ENCODE data around the gene EEFSEC. TPM values are rescaled to one million over a fixed set of nuclear protein-coding genes. Genes with fewer than 3 reads are reported as not detected.

The EEFSEC gene
- total RNA-seq, 4 donors from 2014 or later: 9.1 to 17.4 (median 15.8) TPM

GRCh38 chr3:128301186-128302023, 148.1 kb downstream of the EEFSEC start:
- intact Hi-C loops (cut with DNase I): no loop called here
- WGBS: 82% methylated on average over 7 of the region's 8 CpGs
- peaks cover 0 to 15% (median 0%) of the 10 kb centered on the region in 4 donors for H3K4me1 ChIP-seq
- peaks cover 0 to 5% (median 0%) of the 10 kb centered on the region in 4 donors for H3K36me3 ChIP-seq
- DNase-seq (ENCODE audit: extremely low spot score): no peak
- H3K27me3 ChIP-seq: no peaks in the 10 kb centered on the region
- no peak overlapping the region for H3K27ac ChIP-seq (replicated peaks in 1 of 4)
- H3K9me3 ChIP-seq: no peaks in the 10 kb centered on the region
- H3K4me3 ChIP-seq: no peak overlapping the region
- TF ChIP-seq CTCF (IDR thresholded peaks at IDR 0.05) (no peak), POLR2A (IDR thresholded peaks at IDR 0.05; ENCODE audit: low read depth) (no peak), POLR2AphosphoS5 (IDR thresholded peaks at IDR 0.05) (no peak), EP300 (IDR thresholded peaks at IDR 0.05) (no peak)

- TF ChIP-seq EP300 (IDR thresholded peaks at IDR 0.05) (no peak), POLR2AphosphoS5 (IDR thresholded peaks at IDR 0.05) (no peak)
- H3K36me3 ChIP-seq: peaks cover 0 to 14% (median 0%) of the 10 kb centered on the region in 4 donors
- no peak overlapping the region for H3K4me3 ChIP-seq
- no peak for DNase-seq (ENCODE audit: extremely low spot score)
- H3K27me3 ChIP-seq: no peaks in the 10 kb centered on the region
- no peaks in the 10 kb centered on the region for H3K9me3 ChIP-seq
- peaks cover 0 to 10% (median 0%) of the 10 kb centered on the region in 4 donors for H3K4me1 ChIP-seq
- intact Hi-C loops (cut with DNase I): no loop called here
- WGBS: 97% methylated on average over 2 of the region's 2 CpGs
- no peak overlapping the region for H3K27ac ChIP-seq (replicated peaks in 1 of 4)
These were observed 153.2 kb downstream of the EEFSEC start for GRCh38 chr3:128306481-128306880.

- Histone ChIP-seq H3K4me3 (no peak overlapping the region), H3K27ac (replicated peaks in 1 of 4) (no peak overlapping the region), H3K27me3 (no peaks in the 10 kb centered on the region), H3K4me1 (peaks cover 0 to 10% (median 0%) of the 10 kb centered on the region in 4 donors), H3K9me3 (no peaks in the 10 kb centered on the region), H3K36me3 (peaks cover 0 to 14% (median 0%) of the 10 kb centered on the region in 4 donors)
- TF ChIP-seq EP300 (IDR thresholded peaks at IDR 0.05) (no peak), POLR2A (IDR thresholded peaks at IDR 0.05; ENCODE audit: low read depth) (no peak), CTCF (IDR thresholded peaks at IDR 0.05) (no peak), POLR2AphosphoS5 (IDR thresholded peaks at IDR 0.05) (no peak)
- 96% methylated on average over 3 of the region's 3 CpGs for WGBS
- no peak for DNase-seq (ENCODE audit: extremely low spot score)
- intact Hi-C loops (cut with DNase I): no loop called here
These were observed 153.8 kb downstream of the EEFSEC start for GRCh38 chr3:128307029-128307633.

- DNase-seq (ENCODE audit: extremely low spot score): no peak
- Histone ChIP-seq H3K36me3 (peaks cover 0 to 14% (median 0%) of the 10 kb centered on the region in 4 donors), H3K27ac (replicated peaks in 1 of 4) (no peak overlapping the region), H3K9me3 (no peaks in the 10 kb centered on the region), H3K4me3 (no peak overlapping the region), H3K27me3 (no peaks in the 10 kb centered on the region), H3K4me1 (peaks cover 0 to 10% (median 0%) of the 10 kb centered on the region in 4 donors)
- TF ChIP-seq CTCF (IDR thresholded peaks at IDR 0.05) (no peak), POLR2AphosphoS5 (IDR thresholded peaks at IDR 0.05) (no peak), EP300 (IDR thresholded peaks at IDR 0.05) (no peak), POLR2A (IDR thresholded peaks at IDR 0.05; ENCODE audit: low read depth) (no peak)
- intact Hi-C loops (cut with DNase I): no loop called here
- 94% methylated on average over 3 of the region's 6 CpGs for WGBS
These were observed 154.6 kb downstream of the EEFSEC start for GRCh38 chr3:128307781-128308469.

GRCh38 chr3:128309026-128309425, 155.7 kb downstream of the EEFSEC start:
- Histone ChIP-seq H3K36me3 (peaks cover 0 to 14% (median 0%) of the 10 kb centered on the region in 4 donors), H3K4me1 (peaks cover 0 to 10% (median 0%) of the 10 kb centered on the region in 4 donors), H3K27me3 (no peaks in the 10 kb centered on the region), H3K9me3 (no peaks in the 10 kb centered on the region), H3K27ac (replicated peaks in 1 of 4) (no peak overlapping the region), H3K4me3 (no peak overlapping the region)
- TF ChIP-seq EP300 (IDR thresholded peaks at IDR 0.05) (no peak), CTCF (IDR thresholded peaks at IDR 0.05) (no peak), POLR2A (IDR thresholded peaks at IDR 0.05; ENCODE audit: low read depth) (no peak), POLR2AphosphoS5 (IDR thresholded peaks at IDR 0.05) (no peak)
- intact Hi-C loops (cut with DNase I): no loop called here
- 81% methylated on average over 8 of the region's 8 CpGs for WGBS
- DNase-seq (ENCODE audit: extremely low spot score): peak; percentile 29
